Heart right ventricle (tissue), 16 donors: ENCODE data around the gene SCP2. TPM values are rescaled to one million over a fixed set of nuclear protein-coding genes. Genes with fewer than 3 reads are reported as not detected.

Source experiments
- ATAC-seq, 8 donors: fragments of 200-7000 bp; cut with Tn5 transposase; one replicate each; pipeline ENCODE4 v1.9.1; 2020; ENCODE audit warnings: mild to moderate bottlenecking in 8 of 8, moderate library complexity in 8 of 8, moderate number of reproducible peaks in 1 of 8
- DNase-seq, 2 donors: peaks; one replicate each; pipeline ENCODE4 v3.0.0-alpha.2; 2020
- H3K27ac ChIP-seq, 10 donors: fragments of 200-600 bp; sonication (generic) in 2 of 10; one replicate each; pipeline versions ENCODE4 v1.5.0 to v1.8.0; 2020 to 2022; ENCODE audit warnings: mild to moderate bottlenecking in 3 of 10
- H3K27me3 ChIP-seq, 7 donors: fragments of 200-600 bp; one replicate each; pipeline ENCODE4 v1.8.0; 2021 to 2022; ENCODE audit warnings: mild to moderate bottlenecking in 2 of 7
- H3K36me3 ChIP-seq, 9 donors: fragments of 200-600 bp; sonication (generic) in 1 of 9; one replicate each; pipeline versions ENCODE4 v1.5.0 to v1.8.0; 2020 to 2022; ENCODE audit warnings: mild to moderate bottlenecking in 2 of 9
- H3K4me1 ChIP-seq, 9 donors: fragments of 200-600 bp; sonication (generic) in 1 of 9; one replicate each; pipeline versions ENCODE4 v1.5.0 to v1.8.0; 2020 to 2022; ENCODE audit warnings: mild to moderate bottlenecking in 4 of 9
- H3K4me3 ChIP-seq, 10 donors: fragments of 200-600 bp; sonication (generic) in 2 of 10; one replicate each; pipeline versions ENCODE4 v1.5.0 to v1.8.0; 2020 to 2022; ENCODE audit warnings: mild to moderate bottlenecking in 7 of 10, moderate library complexity in 2 of 10
- H3K9me3 ChIP-seq, 11 donors: fragments of 200-600 bp in 10 of 11; sonication (generic) in 2 of 11; one replicate each; pipeline versions ENCODE4 v1.5.0 to v1.8.0; 2013 to 2022; ENCODE audit warnings: mild to moderate bottlenecking in 2 of 11, control low read depth in 1 of 11, moderate library complexity in 1 of 11
- WGBS, 2 donors: extraction: QIAGEN DNeasy Blood & Tissue Kit; methylation state at CpG; one replicate each; pipeline ENCODE4 v1.1.7; 2013; ENCODE audit warnings: inconsistent platforms in 1 of 2; 5-methylcytosine and 5-hydroxymethylcytosine counted together
- intact Hi-C, 10 donors: fragments of 100-400 bp; cut with DNase I; formaldehyde crosslinking; loops; one replicate each; pipeline versions ENCODE4 v1.11.1 to v1.14.2; 2022
- polyA plus RNA-seq, 2 donors: library from polyadenylated mRNA; stranded (reverse); fragments of 200-250 nt; gene quantifications; one replicate each; pipeline ENCODE4 v1.2.3, GENCODE V29; 2013
- total RNA-seq, 10 donors: library from RNA; stranded (reverse); fragmentation: NEBNext Ultra II Directional in 3 of 10; extraction: Animal tissue kit (Norgen Biotek cat#: 25700) in 3 of 10; gene quantifications; one replicate each; pipeline versions ENCODE4 v1.2.1 to v1.2.4, GENCODE V29; 2021 to 2023
- TF ChIP-seq, protein P1 (sequence below), 9 donors: fragments of 200-600 bp; sonication (generic) in 2 of 9; IDR thresholded peaks; one replicate each; pipeline versions ENCODE4 v1.5.0 to v1.8.0; 2021 to 2022; ENCODE audit warnings: antibody characterized with exemption in 9 of 9, mild to moderate bottlenecking in 5 of 9, moderate library complexity in 1 of 9
- donor health status: Arrhythmogenic right ventricular cardiomyopathy.
- donor health status: ischemic (EF 13 %, LVEDD 7.1; RV severe dilation, severe dysfunction).
- donor health status: healthy with polysubstance abuse.
- donor health status: DM: no; HTN: yes; CAD: no.
- donor health status: DM: no; HTN: no; CAD: no.
- donor health status: ischemic (EF 25% LVEDD 6.9; RV normal size, moderate dysfunction).
- donor health status: ischemic (EF 25% LVEDD 5.7; RV mildly dilated, moderate dysfunction).
- donor health status: healthy.
- donor health status: DM: yes; HTN: yes; CAD: no.
- donor health status: Ischemic cardiomyopathy.
- donor health status: ischemic (EF 35%, LVEDD 5.7; RV mildly dilated, moderate dysfunction).
- donor health status: nonischemic (EF 11% LVEDD 7.7; RV severe dilation, severe dysfunction).
- donor health status: DM: yes; HTN: yes; CAD: no.
- donor health status: PGD.
- donor health status: ischemic (EF 29% LVEDD 5.4; RV normal size, mild dysfunction).
- donor health status: nonischemic (EF 23%, LVEDD 6.1; RV moderate dilation, normal function).

SCP2 gene
- total and polyA plus RNA-seq, 12 donors, result 82.3 to 149 (median 126) TPM

DNA sequence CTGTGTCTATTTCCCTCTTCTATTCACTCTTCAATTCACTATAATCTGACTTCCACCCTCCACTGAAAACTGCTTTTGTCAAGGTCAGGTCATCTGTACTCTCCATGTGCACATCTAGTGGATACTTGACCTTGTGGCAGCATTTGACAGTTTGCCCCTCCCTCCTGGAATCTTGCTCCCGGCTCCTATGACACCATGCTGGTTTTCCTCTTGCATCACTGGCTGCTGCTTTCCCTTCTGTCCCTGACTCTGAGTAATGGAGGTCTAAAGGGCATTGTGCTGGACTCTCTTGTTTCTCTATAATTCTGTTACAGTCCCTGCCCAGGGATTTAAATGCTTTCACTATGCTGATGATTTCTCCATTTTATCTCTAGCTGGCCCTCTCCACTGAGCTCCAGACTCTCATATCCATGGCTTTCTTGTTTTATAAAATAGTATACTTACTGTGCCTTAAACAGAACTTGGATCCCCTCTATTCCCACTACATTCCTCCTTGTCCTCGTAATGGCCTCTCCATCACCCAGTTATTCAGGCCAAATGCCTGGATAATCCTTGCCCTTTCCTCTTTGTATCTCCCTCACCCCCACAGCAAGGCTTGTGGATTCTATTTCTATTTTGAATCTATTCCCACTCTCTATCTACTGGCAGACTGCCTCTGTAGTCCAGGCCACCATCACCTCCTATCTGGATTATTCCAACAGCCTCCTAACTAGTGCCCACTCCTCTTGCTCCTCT lies 98.1 kb downstream of the SCP2 start:
- H3K36me3 ChIP-seq, result peaks cover 0 to 34% (median 9%) of the 10 kb centered on the region in 9 donors
- no peaks in the 10 kb centered on the region for H3K9me3 ChIP-seq
- no peaks in the 10 kb centered on the region for H3K27me3 ChIP-seq
- DNase-seq (peak; percentile 21 to 49), ATAC-seq (peak; percentile 77 to 98 (median 88))
- intact Hi-C loops, result no loop called here
- TF ChIP-seq, protein P1, sequence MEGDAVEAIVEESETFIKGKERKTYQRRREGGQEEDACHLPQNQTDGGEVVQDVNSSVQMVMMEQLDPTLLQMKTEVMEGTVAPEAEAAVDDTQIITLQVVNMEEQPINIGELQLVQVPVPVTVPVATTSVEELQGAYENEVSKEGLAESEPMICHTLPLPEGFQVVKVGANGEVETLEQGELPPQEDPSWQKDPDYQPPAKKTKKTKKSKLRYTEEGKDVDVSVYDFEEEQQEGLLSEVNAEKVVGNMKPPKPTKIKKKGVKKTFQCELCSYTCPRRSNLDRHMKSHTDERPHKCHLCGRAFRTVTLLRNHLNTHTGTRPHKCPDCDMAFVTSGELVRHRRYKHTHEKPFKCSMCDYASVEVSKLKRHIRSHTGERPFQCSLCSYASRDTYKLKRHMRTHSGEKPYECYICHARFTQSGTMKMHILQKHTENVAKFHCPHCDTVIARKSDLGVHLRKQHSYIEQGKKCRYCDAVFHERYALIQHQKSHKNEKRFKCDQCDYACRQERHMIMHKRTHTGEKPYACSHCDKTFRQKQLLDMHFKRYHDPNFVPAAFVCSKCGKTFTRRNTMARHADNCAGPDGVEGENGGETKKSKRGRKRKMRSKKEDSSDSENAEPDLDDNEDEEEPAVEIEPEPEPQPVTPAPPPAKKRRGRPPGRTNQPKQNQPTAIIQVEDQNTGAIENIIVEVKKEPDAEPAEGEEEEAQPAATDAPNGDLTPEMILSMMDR (IDR thresholded peaks at IDR 0.05), result no peak
- 20 to 32% methylated on average over 2 of the region's 2 CpGs for WGBS, 2 donors
- H3K27ac ChIP-seq, result peak overlapping the region; percentile 49 to 84 (median 80)
- peaks cover 10 to 32% (median 24%) of the 10 kb centered on the region in 9 donors for H3K4me1 ChIP-seq
- no peak overlapping the region for H3K4me3 ChIP-seq

DNA sequence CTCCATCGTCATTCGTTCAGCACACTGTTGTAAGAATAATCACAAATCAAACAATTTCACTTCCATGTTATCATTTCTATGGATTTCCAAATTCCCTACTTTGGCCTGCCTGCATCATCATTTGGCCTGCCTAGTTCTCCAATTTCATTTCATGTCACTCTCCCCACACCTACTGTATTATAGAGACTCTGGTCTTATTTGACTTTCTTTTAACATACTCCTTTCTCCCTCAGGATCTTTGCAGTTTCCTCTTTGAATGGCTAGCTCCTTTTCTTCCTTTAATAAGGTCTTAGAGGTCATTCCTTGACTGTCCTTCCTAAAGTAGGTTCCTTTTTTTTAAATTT lies 98.7 kb downstream of the SCP2 start:
- Histone ChIP-seq H3K27ac (peak overlapping the region; percentile 49 to 84 (median 80)), H3K9me3 (no peaks in the 10 kb centered on the region), H3K4me3 (no peak overlapping the region), H3K27me3 (no peaks in the 10 kb centered on the region), H3K4me1 (peaks cover 10 to 32% (median 24%) of the 10 kb centered on the region in 9 donors), H3K36me3 (peaks cover 0 to 38% (median 11%) of the 10 kb centered on the region in 9 donors)
- WGBS, 2 donors, result 44 to 54% methylated on average over 2 of the region's 2 CpGs
- ATAC-seq (peak in 5 of 8 donors; percentile 25 to 50 (median 31)), DNase-seq (no peak)
- TF ChIP-seq, protein P1 (IDR thresholded peaks at IDR 0.05), result no peak
- intact Hi-C loops, result no loop called here

DNA sequence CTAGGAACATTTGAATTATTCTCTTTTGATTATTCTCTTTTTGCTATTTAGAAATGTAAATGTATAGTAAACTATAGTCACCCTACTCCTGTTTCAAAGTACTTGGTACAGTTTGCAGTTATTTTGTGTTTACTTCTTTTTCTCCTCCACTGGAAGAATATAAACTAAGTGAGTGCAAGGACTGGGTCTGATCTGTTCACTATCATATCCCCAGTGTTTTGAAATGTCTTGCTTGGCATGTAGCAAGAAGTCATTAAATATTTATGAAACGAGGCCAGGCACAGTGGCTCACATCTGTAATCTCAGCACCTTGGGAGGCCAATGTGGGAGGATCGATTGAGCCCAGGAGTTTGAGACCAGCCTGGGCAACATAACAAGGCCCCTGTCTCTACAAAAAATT lies 99.2 kb downstream of the SCP2 start:
- DNase-seq (no peak), ATAC-seq (no peak)
- intact Hi-C loops, result no loop called here
- Histone ChIP-seq H3K36me3 (peaks cover 0 to 41% (median 11%) of the 10 kb centered on the region in 9 donors), H3K27ac (peak overlapping the region in 7 of 10 donors; percentile 65 to 84 (median 81)), H3K27me3 (no peaks in the 10 kb centered on the region), H3K9me3 (no peaks in the 10 kb centered on the region), H3K4me1 (peaks cover 10 to 30% (median 23%) of the 10 kb centered on the region in 9 donors), H3K4me3 (no peak overlapping the region)
- TF ChIP-seq, protein P1 (IDR thresholded peaks at IDR 0.05), result no peak
- 50 to 67% methylated on average over 2 of the region's 2 CpGs for WGBS, 2 donors

DNA sequence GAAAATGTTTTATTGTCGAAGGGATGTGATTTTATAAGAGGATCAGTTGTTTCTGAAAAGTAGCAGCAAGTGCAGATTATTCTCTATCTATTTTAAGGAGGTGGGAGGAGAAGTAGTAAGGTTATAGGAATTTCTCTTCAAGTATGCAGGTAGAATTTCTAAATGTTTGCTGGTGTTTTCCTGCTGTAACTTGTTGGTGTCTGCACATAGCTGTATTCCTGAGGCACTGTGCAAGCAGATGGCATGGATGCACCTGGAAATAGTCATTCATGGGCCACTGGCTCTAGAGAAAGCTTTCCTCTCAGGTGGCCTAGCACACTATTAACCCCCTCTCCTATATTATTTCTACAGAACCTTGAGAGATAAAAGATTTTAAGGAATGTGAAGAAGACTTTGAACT lies 104.7 kb downstream of the SCP2 start:
- H3K27ac ChIP-seq, result no peak overlapping the region
- ATAC-seq (no peak), DNase-seq (no peak)
- no peaks in the 10 kb centered on the region for H3K4me1 ChIP-seq
- H3K27me3 ChIP-seq, result no peaks in the 10 kb centered on the region
- TF ChIP-seq, protein P1 (IDR thresholded peaks at IDR 0.05), result no peak
- no peak overlapping the region for H3K4me3 ChIP-seq
- intact Hi-C loops, result no loop called here
- H3K9me3 ChIP-seq, result no peaks in the 10 kb centered on the region
- 86% methylated on average over 1 of the region's 1 CpG for WGBS, 2 donors
- peaks cover 0 to 70% (median 11%) of the 10 kb centered on the region in 9 donors for H3K36me3 ChIP-seq
